Measurements from ENCODE around the gene LMNTD2.

LMNTD2 gene

DNA sequence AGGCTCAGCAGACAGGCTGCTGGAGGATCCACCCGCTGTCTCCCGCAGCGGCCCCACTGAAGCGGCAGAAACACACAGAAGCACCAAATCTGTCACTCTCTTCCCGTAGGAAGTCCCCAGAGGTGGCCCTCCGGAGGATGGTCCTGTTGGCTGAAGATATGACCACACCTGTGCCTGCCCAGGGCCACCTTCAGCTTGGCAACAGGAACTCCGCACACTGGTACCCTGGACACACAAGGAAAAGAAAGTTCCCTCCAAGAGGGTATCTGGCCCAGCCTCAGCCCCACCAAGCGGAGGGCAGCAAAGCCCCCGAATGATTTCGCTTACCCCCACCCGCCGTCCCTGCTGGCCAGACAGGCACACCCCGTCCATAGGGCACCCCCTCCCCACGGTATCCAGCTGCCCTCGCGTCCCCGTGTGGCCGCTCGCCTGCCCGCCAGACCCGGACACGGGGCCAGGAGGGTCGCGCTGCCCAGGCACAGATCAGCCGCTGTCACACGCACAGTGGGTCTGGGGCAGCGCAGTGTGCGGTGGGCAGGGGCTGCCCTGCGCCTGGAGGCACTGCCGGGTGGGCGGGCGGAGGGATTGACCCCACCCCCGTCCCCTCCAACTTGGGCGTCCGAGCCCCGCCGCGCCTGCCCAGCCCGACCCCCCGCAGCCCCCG lies 7.2 kb upstream of the LMNTD2 start:
- no peak for DNase-seq

DNA sequence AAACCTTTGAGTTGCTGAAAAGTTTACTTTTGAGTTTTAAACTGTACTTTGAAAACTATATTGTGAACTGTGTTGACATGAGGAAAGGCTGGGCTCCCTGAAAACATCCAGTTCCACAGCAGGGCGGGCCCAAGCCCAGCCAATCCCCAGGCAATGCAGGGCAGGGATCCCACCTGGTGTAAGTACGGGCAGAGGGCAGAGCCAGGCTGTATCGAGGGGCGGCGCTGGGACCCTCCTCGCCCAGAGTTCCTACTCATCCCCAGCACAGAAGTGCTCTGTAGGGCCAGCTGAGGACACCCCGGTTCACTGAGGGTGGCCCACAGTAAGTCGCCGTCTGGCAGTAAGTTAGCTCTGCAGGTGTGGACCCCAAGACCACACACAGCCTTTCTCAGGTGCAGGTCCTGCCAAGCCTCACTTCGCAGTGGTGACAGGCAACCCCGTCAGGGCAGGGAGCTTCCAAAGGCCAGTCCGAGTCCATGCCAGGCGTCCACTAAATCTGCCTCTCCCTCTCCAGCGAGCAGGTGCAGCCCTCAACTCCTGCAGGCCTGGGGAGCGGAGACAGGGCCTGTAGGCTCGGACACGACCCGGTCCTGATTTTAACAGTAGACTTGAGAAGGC lies 6.6 kb upstream of the LMNTD2 start:
- DNase-seq: no peak

DNA sequence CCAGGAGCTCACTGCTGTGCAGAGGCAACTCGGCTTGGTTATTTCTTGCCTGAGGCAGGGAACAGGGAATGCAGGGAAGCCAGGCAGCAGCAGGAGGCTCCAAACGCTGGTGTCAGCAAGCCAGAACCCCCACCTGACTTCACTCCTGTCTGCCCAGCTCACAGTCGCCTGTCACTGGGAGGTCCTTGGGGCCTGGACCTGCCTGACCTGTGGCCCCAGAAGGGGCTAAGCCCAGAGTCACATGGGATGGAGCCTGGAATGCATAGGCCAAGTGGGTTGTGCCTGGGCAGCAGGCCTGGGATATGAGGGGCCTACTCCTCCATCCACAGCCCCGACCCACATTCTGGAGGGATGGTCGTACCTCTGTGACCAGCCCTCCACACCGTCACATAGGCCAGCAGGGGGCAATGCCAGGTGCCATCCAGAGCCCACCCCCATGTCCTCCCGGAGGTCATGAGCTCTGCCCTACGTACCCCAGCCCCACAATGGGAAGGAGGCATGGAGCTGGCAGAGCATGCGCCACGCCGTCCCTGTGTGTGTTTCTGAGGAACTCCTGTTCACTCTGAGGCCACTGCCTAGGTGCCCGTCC lies 5.5 kb upstream of the LMNTD2 start:
- no peak for DNase-seq

DNA sequence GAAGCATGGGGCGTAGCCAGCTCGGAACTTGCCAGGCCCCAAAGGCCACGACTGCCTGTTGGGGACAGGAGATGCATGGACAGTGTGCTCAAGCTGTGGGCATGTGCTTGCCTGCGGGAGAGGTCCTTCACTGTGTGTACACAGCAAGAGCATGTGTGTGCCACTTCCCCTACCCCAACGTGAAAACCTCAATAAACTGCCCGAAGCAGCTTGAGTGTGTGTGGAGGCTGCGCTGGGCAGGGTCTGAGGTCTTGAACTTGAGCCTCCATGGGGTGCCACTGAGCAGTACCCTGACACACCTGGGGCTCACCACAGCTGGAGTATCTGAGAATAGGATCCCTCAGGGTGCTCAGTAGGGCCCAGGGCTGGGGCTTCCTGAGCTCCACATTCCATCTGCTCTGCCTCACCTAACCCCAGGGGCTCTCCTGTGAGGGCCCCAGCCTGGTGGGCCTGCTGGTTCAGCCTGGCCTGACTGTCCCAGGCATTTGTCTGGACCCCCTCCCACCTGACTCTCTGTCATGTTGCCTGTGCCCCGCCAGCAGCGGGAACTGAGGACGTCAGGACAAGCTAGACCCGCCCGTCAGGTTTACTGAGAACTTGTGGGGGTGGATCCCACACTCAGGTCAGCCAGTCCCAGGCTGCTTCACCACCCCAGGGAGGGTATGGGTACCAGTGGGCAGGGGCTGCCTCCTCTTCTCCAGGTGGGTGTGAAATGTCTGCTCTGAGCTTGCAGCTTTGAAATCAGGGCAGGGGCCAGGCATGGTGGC lies 3.5 kb upstream of the LMNTD2 start:
- DNase-seq: no peak

DNA sequence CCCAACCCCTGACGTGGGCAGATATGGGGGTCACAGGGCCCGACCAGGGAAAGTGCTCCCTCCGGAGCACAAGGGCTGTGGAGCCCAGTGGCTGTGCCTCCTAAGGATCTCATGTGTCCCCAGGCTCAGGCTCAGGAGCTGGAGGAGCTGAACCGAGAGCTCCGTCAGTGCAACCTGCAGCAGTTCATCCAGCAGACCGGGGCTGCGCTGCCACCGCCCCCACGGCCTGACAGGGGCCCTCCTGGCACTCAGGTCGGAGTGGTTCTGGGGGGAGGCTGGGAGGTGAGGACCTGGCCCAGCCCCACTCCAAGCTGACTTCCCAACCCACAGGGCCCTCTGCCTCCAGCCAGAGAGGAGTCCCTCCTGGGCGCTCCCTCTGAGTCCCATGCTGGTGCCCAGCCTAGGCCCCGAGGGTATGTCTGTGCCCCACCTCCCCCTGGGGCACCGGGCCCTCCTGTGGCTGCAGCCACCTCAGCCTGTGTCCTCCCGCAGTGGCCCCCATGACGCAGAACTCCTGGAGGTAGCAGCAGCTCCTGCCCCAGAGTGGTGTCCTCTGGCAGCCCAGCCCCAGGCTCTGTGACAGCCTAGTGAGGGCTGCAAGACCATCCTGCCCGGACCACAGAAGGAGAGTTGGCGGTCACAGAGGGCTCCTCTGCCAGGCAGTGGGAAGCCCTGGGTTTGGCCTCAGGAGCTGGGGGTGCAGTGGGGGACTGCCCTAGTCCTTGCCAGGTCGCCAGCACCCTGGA lies 2.7 kb upstream of the LMNTD2 start:
- DNase-seq: no peak

DNA sequence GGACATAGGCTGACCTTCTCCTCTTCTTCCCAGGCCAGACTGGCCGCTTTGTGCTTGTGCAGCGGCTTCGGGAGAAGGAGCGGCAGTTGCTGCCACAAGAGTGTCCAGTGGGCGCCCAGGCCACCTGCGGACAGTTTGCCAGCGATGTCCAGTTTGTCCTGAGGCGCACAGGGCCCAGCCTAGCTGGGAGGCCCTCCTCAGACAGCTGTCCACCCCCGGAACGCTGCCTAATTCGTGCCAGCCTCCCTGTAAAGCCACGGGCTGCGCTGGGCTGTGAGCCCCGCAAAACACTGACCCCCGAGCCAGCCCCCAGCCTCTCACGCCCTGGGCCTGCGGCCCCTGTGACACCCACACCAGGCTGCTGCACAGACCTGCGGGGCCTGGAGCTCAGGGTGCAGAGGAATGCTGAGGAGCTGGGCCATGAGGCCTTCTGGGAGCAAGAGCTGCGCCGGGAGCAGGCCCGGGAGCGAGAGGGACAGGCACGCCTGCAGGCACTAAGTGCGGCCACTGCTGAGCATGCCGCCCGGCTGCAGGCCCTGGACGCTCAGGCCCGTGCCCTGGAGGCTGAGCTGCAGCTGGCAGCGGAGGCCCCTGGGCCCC lies 1.6 kb upstream of the LMNTD2 start:
- DNase-seq: no peak

DNA sequence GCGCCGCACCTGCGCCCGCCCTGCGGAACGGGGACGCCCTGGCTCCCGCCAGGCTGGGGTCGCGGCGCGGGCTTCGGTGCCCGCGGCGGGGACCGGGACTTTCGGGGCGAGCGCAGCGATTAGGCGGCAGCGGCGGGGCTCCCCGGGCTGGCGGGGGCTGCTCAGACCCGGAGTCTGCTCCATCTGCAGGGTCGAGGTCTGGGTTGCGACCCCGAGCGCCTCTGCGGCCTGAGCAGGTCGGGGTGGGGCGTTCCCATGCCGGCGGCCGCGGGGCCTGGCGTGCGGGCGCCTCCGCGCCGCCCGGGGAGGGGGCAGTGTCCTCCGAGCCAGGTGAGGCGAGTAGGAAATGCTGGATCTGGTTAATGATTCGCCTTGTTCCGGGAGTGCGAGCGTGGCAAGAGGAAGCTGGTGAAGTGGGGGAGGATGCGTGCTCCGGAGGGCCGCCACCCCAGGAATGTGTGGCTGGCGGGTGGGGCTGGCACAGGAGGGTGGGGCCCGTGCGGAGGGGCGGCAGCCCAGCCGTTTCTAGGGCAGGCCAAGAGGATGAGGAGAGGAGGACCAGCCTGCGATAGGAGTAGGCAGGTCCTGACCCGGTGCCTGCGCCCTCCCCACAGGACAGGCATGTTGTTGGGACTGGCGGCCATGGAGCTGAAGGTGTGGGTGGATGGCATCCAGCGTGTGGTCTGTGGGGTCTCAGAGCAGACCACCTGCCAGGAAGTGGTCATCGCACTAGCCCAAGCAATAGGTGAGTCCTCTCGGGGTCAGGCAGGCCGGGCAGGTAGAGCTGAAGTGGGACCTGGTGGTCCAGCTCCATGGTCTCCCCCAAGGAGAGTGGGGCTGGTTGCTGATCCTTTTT lies 838 bp upstream of the LMNTD2 start:
- no peak for DNase-seq

DNA sequence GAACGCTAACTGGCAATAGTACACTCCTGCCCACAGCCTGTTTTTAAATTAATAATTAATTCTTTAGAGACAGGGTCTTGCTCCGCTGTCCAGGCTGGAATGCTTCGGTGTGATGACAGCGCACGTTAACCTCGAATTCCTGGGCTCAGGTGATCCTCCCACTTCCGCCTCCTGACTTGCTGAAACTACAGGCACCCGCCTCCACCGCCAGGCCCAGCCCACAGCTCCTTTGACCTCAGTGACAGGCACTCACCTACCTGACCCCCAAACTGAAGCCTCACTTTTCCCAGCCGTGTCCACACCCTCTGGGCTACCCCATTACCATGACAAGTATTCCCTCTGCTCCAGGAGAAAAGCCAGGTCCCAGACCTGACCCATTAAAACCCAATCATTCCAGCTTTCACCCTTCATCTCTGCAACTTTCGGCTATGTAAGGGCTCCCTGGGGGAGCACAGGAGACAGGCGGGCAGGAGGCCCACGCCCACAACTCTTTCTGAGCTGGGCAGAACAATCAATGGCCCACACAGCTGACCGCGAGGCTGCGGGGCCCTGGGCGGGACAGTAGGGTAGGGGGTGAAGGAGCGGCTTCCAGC lies 730 bp downstream of the LMNTD2 start:
- DNase-seq: no peak

DNA sequence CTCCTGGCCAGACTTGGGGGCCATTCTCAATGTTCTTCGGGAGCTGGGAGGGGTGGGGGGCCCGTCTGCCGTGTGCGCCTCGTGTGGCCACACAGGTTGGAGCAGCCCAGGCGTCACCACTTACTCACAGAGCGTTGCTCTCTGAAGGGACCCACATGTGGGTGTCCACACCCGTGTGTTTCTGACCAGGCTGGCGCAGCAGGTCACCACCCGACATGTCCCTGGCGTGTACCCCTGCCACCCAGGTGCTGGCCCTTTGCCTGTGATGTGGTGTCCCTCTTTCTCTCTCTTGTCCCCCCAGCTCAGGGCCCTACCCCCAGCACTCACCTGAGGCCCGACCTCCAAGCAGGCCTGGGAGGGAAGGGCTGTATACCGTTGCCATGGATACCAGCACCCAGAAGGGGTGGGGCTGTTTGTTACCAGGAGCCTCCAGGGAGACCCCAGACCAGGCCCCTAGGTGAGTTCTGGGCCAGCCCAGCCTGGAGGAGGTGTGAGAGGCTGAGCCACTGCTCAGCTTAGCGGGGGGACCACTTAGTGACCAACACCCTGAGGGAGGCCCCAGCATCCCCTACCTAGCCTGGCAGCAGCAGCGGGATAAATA lies 1.4 kb downstream of the LMNTD2 start:
- no peak for DNase-seq

DNA sequence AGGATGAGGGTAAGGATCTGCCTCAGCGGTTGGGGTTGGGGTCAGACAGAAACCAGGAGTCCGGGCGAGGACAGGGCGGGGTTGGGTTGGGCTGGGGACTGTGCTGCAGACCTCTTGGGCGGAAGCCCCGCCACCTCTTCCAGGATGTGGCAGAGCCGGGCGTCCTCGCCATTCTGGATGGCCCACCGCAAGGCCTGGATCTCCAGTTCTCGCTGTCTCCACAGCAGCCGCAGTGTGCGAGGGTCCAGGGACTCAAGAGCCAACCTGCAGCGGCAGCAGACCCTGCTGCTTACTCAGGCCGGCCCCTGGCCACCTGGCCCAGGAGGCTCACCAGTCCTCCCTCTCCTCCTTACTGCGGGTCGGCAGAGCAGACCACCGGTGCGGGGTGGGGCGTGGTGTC lies 2.0 kb downstream of the LMNTD2 start:
- no peak for DNase-seq

DNA sequence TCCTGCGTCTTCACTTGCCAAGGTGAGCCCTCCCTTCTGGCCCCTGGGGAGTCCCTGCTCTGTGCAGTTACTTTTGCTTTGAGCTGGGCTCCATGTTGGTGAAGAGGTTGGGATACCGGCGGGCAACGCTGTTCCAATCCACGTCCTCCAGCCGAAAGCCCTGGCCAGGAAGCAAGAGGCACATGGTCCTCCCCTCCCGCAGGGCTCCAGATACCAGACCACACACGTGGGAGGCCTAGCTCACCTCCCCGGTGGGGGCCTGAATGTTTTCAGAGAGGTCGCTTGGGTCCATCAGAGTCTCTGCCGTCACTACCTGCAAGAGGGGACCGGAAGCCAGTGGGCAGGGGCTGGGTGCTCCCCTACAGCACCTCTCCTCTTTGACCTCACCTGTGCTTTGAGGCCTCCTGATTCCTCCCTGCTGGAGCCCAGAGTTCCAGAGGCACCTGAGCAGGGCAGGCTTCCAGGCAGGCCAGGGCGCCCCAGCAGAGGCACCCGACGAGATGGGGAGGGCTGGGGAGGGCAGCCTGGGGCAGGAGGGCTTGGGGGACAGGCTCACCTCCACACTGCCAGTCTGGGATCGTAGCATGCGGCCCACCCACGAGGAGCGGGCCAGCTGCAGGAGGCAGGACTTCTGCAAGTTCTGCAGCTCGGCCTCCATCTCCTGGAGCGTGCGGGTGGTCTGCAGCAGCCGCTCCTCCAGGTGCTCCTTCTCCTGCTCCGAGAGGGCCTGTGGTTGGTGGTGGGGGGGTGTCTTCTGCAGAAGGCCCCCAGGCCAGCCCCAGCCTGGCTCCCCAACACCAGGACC lies 3.0 kb downstream of the LMNTD2 start:
- DNase-seq: no peak

DNA sequence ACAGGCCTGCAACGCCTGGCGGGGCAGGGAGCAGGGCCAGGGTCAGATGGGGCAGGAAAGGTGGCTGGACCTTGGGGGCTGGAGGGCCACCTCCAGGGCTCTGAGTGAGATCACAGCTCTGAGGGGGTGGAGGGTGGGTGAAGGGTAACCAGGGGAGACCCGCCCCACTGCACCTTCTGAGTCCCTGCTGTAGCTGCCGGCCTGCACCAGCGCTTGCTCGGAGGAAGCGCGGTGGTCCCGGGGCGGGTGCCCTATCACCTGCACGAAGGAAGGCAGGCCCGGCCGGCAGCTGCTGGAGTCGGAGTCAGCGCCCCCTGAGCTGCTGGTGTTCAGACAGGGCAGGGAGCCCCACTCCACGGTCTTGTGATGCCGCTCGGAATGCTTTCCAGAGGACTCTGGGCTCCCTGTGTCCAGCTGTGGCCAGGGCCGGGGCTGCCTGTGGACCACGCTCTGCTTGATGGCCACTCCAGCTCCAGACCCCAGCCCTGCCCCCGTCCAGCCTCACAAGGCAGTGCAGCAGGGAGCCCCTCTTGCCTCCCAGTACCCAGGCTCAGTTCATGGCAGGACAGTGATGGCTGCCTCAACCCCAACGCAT lies 3.8 kb downstream of the LMNTD2 start:
- no peak for DNase-seq

DNA sequence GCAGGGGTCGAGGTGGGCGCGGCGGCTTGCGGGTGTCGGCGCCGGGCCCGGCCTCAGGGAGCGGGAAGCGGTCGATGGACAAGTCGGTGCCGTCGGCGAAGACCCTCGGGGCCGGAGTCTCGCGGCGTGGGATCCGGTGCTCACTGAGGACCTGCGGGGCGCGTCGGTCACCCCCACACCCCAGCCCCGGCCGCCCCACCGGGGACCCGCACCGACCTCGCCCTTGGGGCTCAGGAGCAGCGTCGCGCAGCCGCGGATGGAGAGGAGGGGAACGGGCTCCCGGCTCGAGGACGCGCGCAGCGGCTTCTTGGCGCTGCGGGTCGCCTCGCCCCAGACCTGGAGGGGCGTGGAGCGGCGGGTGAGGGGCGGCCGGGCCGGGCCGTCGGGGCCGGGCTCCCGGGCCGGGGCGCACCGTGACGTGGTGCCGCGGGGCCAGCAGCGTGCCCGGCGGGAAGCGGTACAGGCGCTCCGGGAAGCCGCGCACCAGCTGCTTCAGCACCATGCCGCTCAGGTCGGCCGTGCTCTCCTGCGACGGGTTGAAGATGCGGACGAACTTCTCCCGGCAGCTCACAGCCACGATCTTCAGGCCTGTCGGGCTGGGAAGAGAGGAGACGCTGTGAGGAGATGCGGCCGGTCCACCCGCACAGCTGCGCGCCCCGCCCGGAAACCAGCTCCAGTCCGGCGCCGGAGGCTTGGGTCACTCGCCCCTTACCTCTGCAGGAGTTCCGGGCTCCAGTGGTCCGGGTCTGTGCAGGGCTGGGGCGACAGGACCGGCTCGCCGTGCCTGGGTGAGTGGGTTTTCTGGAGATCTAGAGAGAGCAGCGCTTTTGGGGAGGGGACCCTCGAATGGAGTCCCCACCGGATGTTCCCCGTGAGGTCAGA lies 4.5 kb downstream of the LMNTD2 start:
- DNase-seq: no peak

DNA sequence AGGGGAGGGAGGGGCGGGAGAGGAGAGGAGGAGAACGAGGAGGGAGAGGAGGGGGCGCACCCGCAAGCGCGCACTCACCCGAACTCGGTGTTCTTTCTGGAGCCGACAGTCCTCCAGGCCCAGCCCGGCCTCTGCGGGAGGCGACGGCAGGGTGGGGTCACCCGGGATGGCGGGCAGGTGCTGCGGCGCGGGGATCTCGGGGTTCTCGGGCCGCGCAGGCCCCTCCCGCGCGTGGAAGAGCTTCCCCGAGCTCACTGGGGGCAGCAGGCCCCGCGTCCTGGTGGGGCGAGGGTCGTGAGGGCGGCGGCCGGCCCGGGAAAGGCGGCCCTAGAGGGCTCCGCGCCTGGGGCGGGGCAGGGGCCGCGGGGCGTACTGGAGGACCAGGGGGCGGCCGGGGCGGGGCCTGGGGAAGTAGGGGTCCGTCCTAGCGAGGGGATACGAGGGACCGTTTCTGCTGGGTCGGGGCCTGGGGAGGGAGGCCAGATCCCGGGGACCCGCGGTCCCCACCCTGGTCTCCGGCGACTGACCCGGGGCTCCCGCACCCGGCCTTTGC lies 5.2 kb downstream of the LMNTD2 start:
- no peak for DNase-seq

DNA sequence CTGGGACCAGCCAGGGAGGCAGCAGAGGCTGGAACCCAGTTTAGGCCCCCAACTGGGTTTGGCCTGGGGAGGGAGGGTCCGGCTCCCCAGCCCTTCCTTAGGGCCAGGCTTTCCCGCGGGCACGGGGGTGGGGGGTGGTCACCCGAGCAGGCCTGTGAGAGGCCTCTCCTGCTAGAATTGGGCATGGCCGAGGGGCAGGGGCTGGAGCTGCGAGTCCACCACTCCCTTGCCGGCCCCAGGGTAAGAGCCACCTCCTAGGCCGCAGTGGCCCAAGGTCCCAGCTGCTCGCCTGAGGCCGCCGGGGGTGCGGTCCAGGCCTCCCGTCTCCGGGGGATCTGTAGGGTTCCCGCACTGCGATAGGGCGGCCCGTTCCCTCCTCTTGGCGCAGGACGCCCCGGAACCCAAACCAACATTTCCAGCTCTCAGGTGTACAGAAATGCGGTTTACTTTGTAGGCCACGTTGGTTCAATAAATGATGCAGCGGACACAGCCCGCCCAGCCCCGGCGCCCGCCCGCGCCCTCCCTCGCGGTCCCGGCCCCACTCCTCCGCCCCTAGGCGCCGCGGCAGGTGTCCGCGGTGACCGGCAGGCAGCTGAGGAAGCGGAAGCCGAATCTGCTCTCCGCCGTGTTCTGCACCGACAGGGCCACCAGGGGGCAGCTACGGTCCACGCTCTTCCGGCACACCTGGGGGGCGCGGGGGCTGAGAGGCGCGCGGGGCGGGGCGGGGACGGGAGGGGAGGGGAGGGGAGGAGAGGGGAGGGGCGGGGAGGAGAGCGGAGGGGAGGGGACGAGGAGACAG lies 5.9 kb downstream of the LMNTD2 start:
- DNase-seq: no peak

DNA sequence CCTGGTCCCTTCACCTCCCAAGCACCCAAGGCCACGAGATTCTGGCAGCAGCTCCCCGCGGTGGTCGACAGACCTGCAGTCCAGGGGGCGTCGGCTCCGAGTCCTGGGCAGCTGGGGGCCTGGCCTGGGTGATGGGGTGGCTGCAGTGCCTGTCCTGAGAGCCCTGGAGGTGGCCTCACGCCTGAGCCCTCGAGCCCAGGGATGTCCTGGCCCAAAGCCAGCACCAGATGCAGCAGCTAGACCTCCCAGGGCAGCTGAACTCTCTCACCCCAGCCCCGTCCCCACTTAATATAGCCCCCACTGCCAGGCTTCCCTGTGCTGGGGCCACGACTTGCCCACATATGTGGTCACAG lies 6.6 kb downstream of the LMNTD2 start:
- DNase-seq: no peak
